ENCODE data around the gene ANKRD22. TPM values are rescaled to one million over a fixed set of nuclear protein-coding genes. Genes with fewer than 3 reads are reported as not detected.

The ANKRD22 gene
- total and polyA plus RNA-seq, 2 donors (not counting 3 experiments of a cell fraction or from before 2014, with no cell fraction given) = not detected

DNA sequence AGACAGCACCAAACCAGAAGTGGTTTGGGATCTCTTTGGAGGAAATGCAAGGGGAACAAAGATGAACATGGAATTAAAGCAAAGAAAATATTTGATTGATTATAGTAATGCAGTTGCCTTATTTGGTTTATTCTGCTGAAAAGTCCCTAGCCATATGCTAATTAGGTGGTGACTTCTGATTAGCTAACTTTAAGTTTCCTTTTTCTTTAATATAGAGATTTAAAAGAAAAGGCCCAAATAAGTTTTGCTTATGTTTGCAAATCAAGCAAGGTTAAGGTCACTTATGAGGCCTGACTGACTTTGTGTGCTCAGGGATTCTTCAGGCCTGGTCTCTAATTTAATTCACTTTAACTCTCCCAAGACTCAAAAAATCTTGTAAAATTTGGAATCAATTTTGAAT lies 6.2 kb upstream of the ANKRD22 start:
- CTCF ChIA-PET = interaction anchor here (1.1 kb wide), 1 partner anchor 9 kb away, joined by 4 read pairs; no protein-coding TSS in a partner anchor
- H3K4me1 ChIP-seq (ENCODE audit: control insufficient read depth, extremely low read depth, insufficient read depth, low read length) = no peaks in the 10 kb centered on the region
- dilution Hi-C loops (cut with MboI; ENCODE audit: extremely low pct_ligation_motif_present, low sequenced_read_pairs) = no loop called here

DNA sequence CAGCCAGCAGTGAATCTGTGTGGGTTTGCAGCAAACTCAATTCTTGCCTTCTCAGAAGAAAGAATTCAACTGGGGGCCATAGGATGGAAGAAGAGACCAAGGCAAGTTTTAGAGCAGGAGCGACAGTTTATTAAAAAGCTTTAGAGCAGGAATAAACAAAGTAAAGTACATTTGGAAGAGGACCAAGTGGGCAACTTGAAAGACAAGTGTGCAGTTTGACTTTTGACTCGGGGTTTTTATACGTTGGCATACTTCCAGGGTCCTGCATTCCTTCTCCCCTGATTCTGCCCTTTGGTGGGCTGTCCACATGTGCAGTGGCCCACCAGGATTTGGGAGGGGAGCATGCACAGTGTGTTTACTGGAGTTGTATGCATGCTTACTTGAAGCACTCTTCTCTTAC lies 3.0 kb upstream of the ANKRD22 start:
- Histone ChIP-seq H3K27ac (ENCODE audit: insufficient read depth, low read depth, low read length) (no peak overlapping the region), H2AFZ (ENCODE audit: low read depth, low read length) (no peak overlapping the region), H3K9me1 (replicated peaks; ENCODE audit: control insufficient read depth, extremely low read depth, insufficient read depth, low read length) (no peaks in the 10 kb centered on the region), H4K20me1 (replicated peaks; ENCODE audit: control insufficient read depth, extremely low read depth, insufficient read depth, low read length) (no peaks in the 10 kb centered on the region), H3K36me3 (ENCODE audit: control insufficient read depth in 2 of 2, extremely low read depth in 1 of 2, insufficient read depth in 2 of 2, low read length in 2 of 2) (no peaks in the 10 kb centered on the region), H3K9me3 (replicated peaks; ENCODE audit: control insufficient read depth, insufficient read depth, low read length) (no peaks in the 10 kb centered on the region), H3K27me3 (ENCODE audit: control insufficient read depth in 2 of 2, insufficient read depth in 2 of 2, low read length in 2 of 2) (peaks cover 0 to 7% of the 10 kb centered on the region in 2 experiments), H3K9ac (replicated peaks; ENCODE audit: extremely low read depth, insufficient read depth, low read length) (no peak overlapping the region), H3K4me1 (ENCODE audit: control insufficient read depth, extremely low read depth, insufficient read depth, low read length) (no peaks in the 10 kb centered on the region), H3K79me2 (ENCODE audit: control insufficient read depth, insufficient read depth, low read length) (no peaks in the 10 kb centered on the region), H3K4me3 (replicated peaks in 1 of 3; ENCODE audit: insufficient read depth in 1 of 3, low read depth in 1 of 3, low read length in 3 of 3) (no peak overlapping the region), H3K4me2 (ENCODE audit: insufficient read depth, low read length) (no peak overlapping the region)
- CTCF ChIA-PET = no interaction called here
- intact Hi-C loops (cut with micrococcal nuclease) = loop anchor here (5.0 kb wide), 1 partner anchor 48 kb away; no protein-coding TSS in a partner anchor
- POLR2A ChIA-PET = no interaction called here
- BruUV-seq (replicated peaks) = no TSS peak
- no peak for DNase-seq (ENCODE audit: low read depth, low spot score)
- no peak for TF ChIP-seq POLR2AphosphoS5 (IDR thresholded peaks at IDR 0.05; ENCODE audit: insufficient read depth, low read depth, low read length)
- TF ChIP-seq, protein P1, sequence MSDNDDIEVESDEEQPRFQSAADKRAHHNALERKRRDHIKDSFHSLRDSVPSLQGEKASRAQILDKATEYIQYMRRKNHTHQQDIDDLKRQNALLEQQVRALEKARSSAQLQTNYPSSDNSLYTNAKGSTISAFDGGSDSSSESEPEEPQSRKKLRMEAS (IDR thresholded peaks at IDR 0.05; ENCODE audit: insufficient read depth, insufficient read length) = no peak
- no peak for TF ChIP-seq JUN (IDR thresholded peaks at IDR 0.05; ENCODE audit: borderline replicate concordance, insufficient read depth, insufficient read length, low read depth)
- TF ChIP-seq, protein P2, sequence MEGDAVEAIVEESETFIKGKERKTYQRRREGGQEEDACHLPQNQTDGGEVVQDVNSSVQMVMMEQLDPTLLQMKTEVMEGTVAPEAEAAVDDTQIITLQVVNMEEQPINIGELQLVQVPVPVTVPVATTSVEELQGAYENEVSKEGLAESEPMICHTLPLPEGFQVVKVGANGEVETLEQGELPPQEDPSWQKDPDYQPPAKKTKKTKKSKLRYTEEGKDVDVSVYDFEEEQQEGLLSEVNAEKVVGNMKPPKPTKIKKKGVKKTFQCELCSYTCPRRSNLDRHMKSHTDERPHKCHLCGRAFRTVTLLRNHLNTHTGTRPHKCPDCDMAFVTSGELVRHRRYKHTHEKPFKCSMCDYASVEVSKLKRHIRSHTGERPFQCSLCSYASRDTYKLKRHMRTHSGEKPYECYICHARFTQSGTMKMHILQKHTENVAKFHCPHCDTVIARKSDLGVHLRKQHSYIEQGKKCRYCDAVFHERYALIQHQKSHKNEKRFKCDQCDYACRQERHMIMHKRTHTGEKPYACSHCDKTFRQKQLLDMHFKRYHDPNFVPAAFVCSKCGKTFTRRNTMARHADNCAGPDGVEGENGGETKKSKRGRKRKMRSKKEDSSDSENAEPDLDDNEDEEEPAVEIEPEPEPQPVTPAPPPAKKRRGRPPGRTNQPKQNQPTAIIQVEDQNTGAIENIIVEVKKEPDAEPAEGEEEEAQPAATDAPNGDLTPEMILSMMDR (IDR thresholded peaks at IDR 0.05; ENCODE audit: extremely low read depth in 1 of 2, insufficient read depth in 1 of 2, low read depth in 1 of 2, low read length in 2 of 2) = no peak
- TF ChIP-seq EZH2 (IDR thresholded peaks at IDR 0.05; ENCODE audit: borderline replicate concordance, low read depth, low read length, severe bottlenecking) = no peak
- no peak for TF ChIP-seq FOS (IDR thresholded peaks at IDR 0.05; ENCODE audit: borderline replicate concordance, insufficient read depth, low read length)
- no peak for TF ChIP-seq MYC (IDR thresholded peaks at IDR 0.05; ENCODE audit: low read depth, low read length)
- TF ChIP-seq GATA2 (IDR thresholded peaks at IDR 0.05; ENCODE audit: insufficient read depth, insufficient read length, low read depth, low read length) = no peak
- no peak for TF ChIP-seq POLR2A (IDR thresholded peaks at IDR 0.05; ENCODE audit: low read depth, low read length)
- no peak for FAIRE-seq
- dilution Hi-C loops (cut with MboI; ENCODE audit: extremely low pct_ligation_motif_present, low sequenced_read_pairs) = no loop called here

More for the DNA sequence above, 6.2 kb upstream of the ANKRD22 start:
- intact Hi-C loops (cut with micrococcal nuclease) = loop anchor here (5.0 kb wide), 1 partner anchor 44 kb away; no protein-coding TSS in a partner anchor
- TF ChIP-seq MYC (IDR thresholded peaks at IDR 0.05; ENCODE audit: low read depth, low read length) = no peak
- no peak for TF ChIP-seq JUN (IDR thresholded peaks at IDR 0.05; ENCODE audit: borderline replicate concordance, insufficient read depth, insufficient read length, low read depth)
- TF ChIP-seq, protein P1 (IDR thresholded peaks at IDR 0.05; ENCODE audit: insufficient read depth, insufficient read length) = no peak
- TF ChIP-seq POLR2AphosphoS5 (IDR thresholded peaks at IDR 0.05; ENCODE audit: insufficient read depth, low read depth, low read length) = no peak
- TF ChIP-seq EZH2 (IDR thresholded peaks at IDR 0.05; ENCODE audit: borderline replicate concordance, low read depth, low read length, severe bottlenecking) = no peak
- no peak for TF ChIP-seq FOS (IDR thresholded peaks at IDR 0.05; ENCODE audit: borderline replicate concordance, insufficient read depth, low read length)
- no peak for TF ChIP-seq GATA2 (IDR thresholded peaks at IDR 0.05; ENCODE audit: insufficient read depth, insufficient read length, low read depth, low read length)
- no peaks in the 10 kb centered on the region for H3K79me2 ChIP-seq (ENCODE audit: control insufficient read depth, insufficient read depth, low read length)
- peaks cover 5 to 9% of the 10 kb centered on the region in 2 experiments for H3K27me3 ChIP-seq (ENCODE audit: control insufficient read depth in 2 of 2, insufficient read depth in 2 of 2, low read length in 2 of 2)
- H3K9ac ChIP-seq (replicated peaks; ENCODE audit: extremely low read depth, insufficient read depth, low read length) = no peak overlapping the region
- H4K20me1 ChIP-seq (replicated peaks; ENCODE audit: control insufficient read depth, extremely low read depth, insufficient read depth, low read length) = no peaks in the 10 kb centered on the region
- FAIRE-seq = no peak
- H2AFZ ChIP-seq (ENCODE audit: low read depth, low read length) = no peak overlapping the region
- no peak overlapping the region for H3K4me3 ChIP-seq (replicated peaks in 1 of 3; ENCODE audit: insufficient read depth in 1 of 3, low read depth in 1 of 3, low read length in 3 of 3)
- H3K4me2 ChIP-seq (ENCODE audit: insufficient read depth, low read length) = no peak overlapping the region
- no peak for DNase-seq (ENCODE audit: low read depth, low spot score)
- POLR2A ChIA-PET = no interaction called here
- no TSS peak for BruUV-seq (replicated peaks)
- H3K36me3 ChIP-seq (ENCODE audit: control insufficient read depth in 2 of 2, extremely low read depth in 1 of 2, insufficient read depth in 2 of 2, low read length in 2 of 2) = no peaks in the 10 kb centered on the region
- H3K9me3 ChIP-seq (replicated peaks; ENCODE audit: control insufficient read depth, insufficient read depth, low read length) = no peaks in the 10 kb centered on the region
- no peaks in the 10 kb centered on the region for H3K9me1 ChIP-seq (replicated peaks; ENCODE audit: control insufficient read depth, extremely low read depth, insufficient read depth, low read length)
- H3K27ac ChIP-seq (ENCODE audit: insufficient read depth, low read depth, low read length) = no peak overlapping the region
